ENCODE data around the gene LPGAT1. TPM values are rescaled to one million over a fixed set of nuclear protein-coding genes. Genes with fewer than 3 reads are reported as not detected.
"Not testable (repeated sequence)": the region's sequence is repeated elsewhere in the genome, so short reads cannot be mapped to it uniquely, and the experiment has no call there.

The LPGAT1 gene
- total RNA-seq, 1 experiment from 2014 or later = 50.6 TPM

GRCh38 chr1:211722277-211723175 lies 108.0 kb downstream of the LPGAT1 start:
- Histone ChIP-seq H2AFZ (ENCODE audit: low read depth, low read length, poor library complexity, severe bottlenecking) (no peak overlapping the region), H3K9ac (ENCODE audit: low read length) (no peak overlapping the region), H3K4me1 (ENCODE audit: control insufficient read depth in 1 of 2, insufficient read depth in 2 of 2, low read length in 2 of 2) (no peaks in the 10 kb centered on the region), H4K20me1 (ENCODE audit: insufficient read depth) (no peaks in the 10 kb centered on the region), H3K27me3 (ENCODE audit: insufficient read depth, low read length) (no peaks in the 10 kb centered on the region; the same call in 1 of the 2 replicates), H3K9me3 (ENCODE audit: control insufficient read depth in 1 of 2, insufficient read depth in 1 of 2, low read depth in 1 of 2, low read length in 2 of 2) (no peaks in the 10 kb centered on the region), H3K27ac (ENCODE audit: low read depth, low read length) (no peak overlapping the region), H3K79me2 (ENCODE audit: insufficient read depth, low read length) (no peaks in the 10 kb centered on the region), H3K4me2 (ENCODE audit: low read length) (no peak overlapping the region), H3K4me3 (replicated peaks in 1 of 2; ENCODE audit: low read depth in 1 of 2, low read length in 2 of 2) (no peak overlapping the region), H3K9me2 (ENCODE audit: insufficient read depth) (no peaks in the 10 kb centered on the region), H3K36me3 (ENCODE audit: control insufficient read depth in 1 of 2, insufficient read depth in 2 of 2, low read length in 2 of 2) (no peaks in the 10 kb centered on the region)
- TF ChIP-seq EGR1 (IDR thresholded peaks at IDR 0.05; ENCODE audit: low read depth) (no peak), YY1 (IDR thresholded peaks at IDR 0.05; ENCODE audit: extremely low read depth, insufficient replicate concordance, low read depth, low read length) (no peak), SP1 (IDR thresholded peaks at IDR 0.05; ENCODE audit: low read depth) (no peak), POLR2A (IDR thresholded peaks at IDR 0.05; ENCODE audit: borderline replicate concordance, extremely low read depth, insufficient read depth, insufficient read length) (no peak), SIN3A (IDR thresholded peaks at IDR 0.05; ENCODE audit: low read depth) (no peak), ZNF274 (IDR thresholded peaks at IDR 0.05; ENCODE audit: low read depth, low read length) (no peak), EZH2 (IDR thresholded peaks at IDR 0.05) (no peak), CEBPB (IDR thresholded peaks at IDR 0.05; ENCODE audit: low read depth) (no peak), CBX3 (IDR thresholded peaks at IDR 0.05; ENCODE audit: low read depth) (no peak), JUND (IDR thresholded peaks at IDR 0.05) (no peak)
- TF ChIP-seq, protein P1, sequence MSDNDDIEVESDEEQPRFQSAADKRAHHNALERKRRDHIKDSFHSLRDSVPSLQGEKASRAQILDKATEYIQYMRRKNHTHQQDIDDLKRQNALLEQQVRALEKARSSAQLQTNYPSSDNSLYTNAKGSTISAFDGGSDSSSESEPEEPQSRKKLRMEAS (IDR thresholded peaks at IDR 0.05) = no peak
- TF ChIP-seq, protein P2, sequence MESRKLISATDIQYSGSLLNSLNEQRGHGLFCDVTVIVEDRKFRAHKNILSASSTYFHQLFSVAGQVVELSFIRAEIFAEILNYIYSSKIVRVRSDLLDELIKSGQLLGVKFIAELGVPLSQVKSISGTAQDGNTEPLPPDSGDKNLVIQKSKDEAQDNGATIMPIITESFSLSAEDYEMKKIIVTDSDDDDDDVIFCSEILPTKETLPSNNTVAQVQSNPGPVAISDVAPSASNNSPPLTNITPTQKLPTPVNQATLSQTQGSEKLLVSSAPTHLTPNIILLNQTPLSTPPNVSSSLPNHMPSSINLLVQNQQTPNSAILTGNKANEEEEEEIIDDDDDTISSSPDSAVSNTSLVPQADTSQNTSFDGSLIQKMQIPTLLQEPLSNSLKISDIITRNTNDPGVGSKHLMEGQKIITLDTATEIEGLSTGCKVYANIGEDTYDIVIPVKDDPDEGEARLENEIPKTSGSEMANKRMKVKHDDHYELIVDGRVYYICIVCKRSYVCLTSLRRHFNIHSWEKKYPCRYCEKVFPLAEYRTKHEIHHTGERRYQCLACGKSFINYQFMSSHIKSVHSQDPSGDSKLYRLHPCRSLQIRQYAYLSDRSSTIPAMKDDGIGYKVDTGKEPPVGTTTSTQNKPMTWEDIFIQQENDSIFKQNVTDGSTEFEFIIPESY (IDR thresholded peaks at IDR 0.05; ENCODE audit: extremely low read depth, insufficient replicate concordance, low read length) = no peak
- ATAC-seq = no peak
- CTCF ChIA-PET = no interaction called here
- POLR2A ChIA-PET = no interaction called here
- BruUV-seq (replicated peaks) = no TSS peak
- DNase-seq (ENCODE audit: low read depth, low spot score) = no peak
- intact Hi-C loops (cut with micrococcal nuclease) = no loop called here
- RAD21 ChIA-PET (ENCODE audit: low non-redundant PET in 1 of 2, low total read pairs in 2 of 2, uncharacterized antibody in 2 of 2, unreplicated experiment in 2 of 2) = no interaction called here

DNA sequence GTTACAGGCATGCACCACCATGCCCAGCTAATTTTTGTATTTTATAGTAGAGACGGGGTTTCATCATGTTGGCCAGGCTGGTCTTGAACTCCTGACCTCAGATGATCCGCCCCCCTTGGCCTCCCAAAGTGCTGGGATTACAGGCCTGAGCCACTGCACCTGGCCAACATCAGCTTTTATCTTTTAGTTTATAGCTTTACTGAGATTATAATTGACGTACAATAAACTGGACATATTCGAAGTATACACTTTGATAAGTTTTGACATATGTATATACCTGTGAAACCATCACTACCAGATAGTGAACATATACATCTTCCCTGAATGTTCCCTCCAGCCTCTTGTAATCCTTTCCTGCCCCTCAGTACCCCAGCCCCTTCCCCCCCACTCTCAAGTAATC lies 114.0 kb downstream of the LPGAT1 start:
- H3K9ac ChIP-seq (ENCODE audit: low read length); H3K4me1 ChIP-seq (ENCODE audit: control insufficient read depth in 1 of 2, insufficient read depth in 2 of 2, low read length in 2 of 2); H3K4me2 ChIP-seq (ENCODE audit: low read length); RAD21 ChIA-PET (ENCODE audit: low non-redundant PET in 1 of 2, low total read pairs in 2 of 2, uncharacterized antibody in 2 of 2, unreplicated experiment in 2 of 2); H3K9me3 ChIP-seq (ENCODE audit: control insufficient read depth in 1 of 2, insufficient read depth in 1 of 2, low read depth in 1 of 2, low read length in 2 of 2); H3K79me2 ChIP-seq (ENCODE audit: insufficient read depth, low read length); H3K4me3 ChIP-seq (replicated peaks in 1 of 2; ENCODE audit: low read depth in 1 of 2, low read length in 2 of 2); ATAC-seq; H3K36me3 ChIP-seq (ENCODE audit: control insufficient read depth in 1 of 2, insufficient read depth in 2 of 2, low read length in 2 of 2); BruUV-seq (replicated peaks); H2AFZ ChIP-seq (ENCODE audit: low read depth, low read length, poor library complexity, severe bottlenecking); H3K27ac ChIP-seq (ENCODE audit: low read depth, low read length); intact Hi-C loops (cut with micrococcal nuclease); DNase-seq (ENCODE audit: low read depth, low spot score); CTCF ChIA-PET; H4K20me1 ChIP-seq (ENCODE audit: insufficient read depth); H3K27me3 ChIP-seq (ENCODE audit: insufficient read depth, low read length); H3K9me2 ChIP-seq (ENCODE audit: insufficient read depth); POLR2A ChIA-PET: not testable (repeated sequence)

All from HCT116 (cell line).